ENCODE data around the gene PLK3. TPM values are rescaled to one million over a fixed set of nuclear protein-coding genes. Genes with fewer than 3 reads are reported as not detected.

PLK3 gene
- total RNA-seq, 1 experiment from 2014 or later = 15.9 TPM

Other genes starting within 250 kb of the PLK3 start
- gene TMEM53, start 125.9 kb upstream of the PLK3 start, total RNA-seq (2014; rRNA removed; shearing (Covaris generic)) = 3.7 and 4.6 TPM in 2 replicates
- not detected in 2 replicates for gene ARMH1, start 125.7 kb upstream of the PLK3 start, total RNA-seq (2014; rRNA removed; shearing (Covaris generic))
- not detected in 2 replicates for gene RNU5D-1, start 69.2 kb upstream of the PLK3 start, total RNA-seq (2014; rRNA removed; shearing (Covaris generic))
- gene KIF2C, start 60.5 kb upstream of the PLK3 start, total RNA-seq (2014; rRNA removed; shearing (Covaris generic)) = 54.6 and 56.7 TPM in 2 replicates
- gene RPS8, start 24.8 kb upstream of the PLK3 start, total RNA-seq (2014; rRNA removed; shearing (Covaris generic)) = 1,717 and 1,928 TPM in 2 replicates
- gene BEST4, start 12.2 kb upstream of the PLK3 start, total RNA-seq (2014; rRNA removed; shearing (Covaris generic)) = 0.05 TPM in 1 of 2 replicates, not detected in the other
- gene DYNLT4, start 7.0 kb downstream of the PLK3 start, total RNA-seq (2014; rRNA removed; shearing (Covaris generic)) = 6.3 TPM in 1 of 2 replicates, not detected in the other
- 4.8 and 9.4 TPM in 2 replicates for gene BTBD19, start 8.1 kb downstream of the PLK3 start, total RNA-seq (2014; rRNA removed; shearing (Covaris generic))
- not detected in 2 replicates for gene PTCH2, start 42.9 kb downstream of the PLK3 start, total RNA-seq (2014; rRNA removed; shearing (Covaris generic))
- gene EIF2B3, start 186.2 kb downstream of the PLK3 start, total RNA-seq (2014; rRNA removed; shearing (Covaris generic)) = 44.8 and 56.7 TPM in 2 replicates
- gene HECTD3, start 210.9 kb downstream of the PLK3 start, total RNA-seq (2014; rRNA removed; shearing (Covaris generic)) = 20.5 and 28.4 TPM in 2 replicates
- 121 and 123 TPM in 2 replicates for gene UROD, start 211.9 kb downstream of the PLK3 start, total RNA-seq (2014; rRNA removed; shearing (Covaris generic))